CD4-positive, alpha-beta T cell treated with Interleukin-1 beta for 1 hour (primary cell): ENCODE measurements around the gene TLCD1.

Experiments used
- DNase-seq, 2 donors: peaks; one replicate each; pipeline ENCODE4 v3.0.0-alpha.2; 2020 to 2022

Gene TLCD1

DNA sequence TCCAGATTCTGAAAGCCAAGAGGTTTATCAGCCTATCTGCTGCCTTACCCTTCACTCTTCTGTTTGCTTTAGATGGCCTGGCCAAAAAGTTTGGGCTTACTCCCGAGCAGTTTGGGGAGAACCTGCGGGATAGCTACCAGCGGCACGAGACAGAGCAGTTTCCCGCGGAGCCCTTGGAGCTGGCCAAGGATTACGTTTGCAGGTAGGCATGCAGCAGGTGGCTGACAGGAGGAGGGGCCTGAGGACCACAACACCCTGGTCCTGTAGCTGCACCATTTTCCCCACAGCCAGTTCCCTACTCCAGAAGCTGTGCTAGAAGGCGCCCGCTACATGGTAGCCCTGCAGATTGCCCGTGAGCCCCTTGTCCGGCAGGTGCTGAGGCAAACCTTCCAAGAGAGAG, 43.4 kb downstream of the TLCD1 start:
- DNase-seq = no peak

DNA sequence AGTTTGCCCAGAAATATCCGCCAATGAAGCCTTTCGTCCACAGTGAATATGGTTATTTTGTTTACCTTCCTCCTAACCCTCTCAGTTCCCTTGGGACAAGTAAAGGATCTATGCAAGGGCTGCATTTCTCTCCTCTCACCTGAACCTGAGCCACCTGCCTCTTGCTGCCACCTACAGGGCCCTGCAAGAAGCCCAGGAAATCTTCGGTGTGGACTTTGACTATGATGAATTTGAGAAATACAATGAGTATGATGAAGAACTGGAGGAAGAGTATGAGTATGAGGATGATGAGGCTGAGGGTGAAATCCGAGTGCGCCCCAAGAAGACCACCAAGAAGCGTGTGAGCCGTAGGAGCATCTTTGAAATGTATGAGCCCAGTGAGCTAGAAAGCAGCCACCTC, 50.1 kb downstream of the TLCD1 start:
- DNase-seq = peak in 1 of 2 donors; percentile 21

DNA sequence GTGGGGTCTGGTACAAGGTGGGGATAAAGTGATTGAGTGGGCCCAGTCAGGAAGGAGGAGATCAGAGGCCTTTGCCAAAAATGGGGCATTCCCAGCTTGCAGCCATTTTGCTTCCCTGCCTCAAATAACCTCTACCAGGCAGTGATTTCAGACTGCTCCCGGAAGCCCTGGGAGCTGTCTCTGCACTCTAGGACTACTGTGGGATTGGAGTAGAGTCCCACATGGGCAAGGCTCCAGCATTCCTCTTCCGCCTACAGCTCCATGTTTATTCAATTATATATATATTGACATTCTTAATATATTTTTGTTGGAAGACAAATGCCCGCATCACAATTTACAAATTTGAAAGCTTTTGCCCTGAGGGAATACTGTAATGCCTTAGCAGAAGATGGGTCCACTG, 50.5 kb downstream of the TLCD1 start:
- DNase-seq = no peak
